NCI-H2029 treated with DMSO at 0.1 percent for 48 hours (cell line): ENCODE measurements around the gene SETD6.
"Not testable (repeated sequence)": the region's sequence is repeated elsewhere in the genome, so short reads cannot be mapped to it uniquely, and the experiment has no call there.

Experiments
- DNase-seq: peaks from one replicate; lab custom pipeline; 2025; lab: John Stamatoyannopoulos, UW

SETD6 gene

GRCh38 chr16:58515125-58515870, at the start of gene SETD6:
Gene SETD6, plus strand, starts transcription at chr16:58515517. Its CDS starts 21 bp downstream, at chr16:58515538.
- no peak for DNase-seq

- DNase-seq = no peak
Measured at GRCh38 chr16:58465817-58466216, 49.5 kb upstream of the SETD6 start.

GRCh38 chr16:58466396-58466795, 48.9 kb upstream of the SETD6 start:
- DNase-seq = no peak

- DNase-seq = no peak
Measured at GRCh38 chr16:58467905-58468304, 47.4 kb upstream of the SETD6 start.

- DNase-seq = no peak
Measured at GRCh38 chr16:58471209-58471975, 43.9 kb upstream of the SETD6 start.

- no peak for DNase-seq
Measured at GRCh38 chr16:58472266-58472665, 43.1 kb upstream of the SETD6 start.

GRCh38 chr16:58472827-58473226, 42.5 kb upstream of the SETD6 start:
- DNase-seq = no peak

- no peak for DNase-seq
Measured at GRCh38 chr16:58474296-58474695, 41.0 kb upstream of the SETD6 start.

- DNase-seq = no peak
Measured at GRCh38 chr16:58475091-58475619, 40.2 kb upstream of the SETD6 start.

- no peak for DNase-seq
Measured at GRCh38 chr16:58476791-58477190, 38.5 kb upstream of the SETD6 start.

GRCh38 chr16:58478427-58478826, 36.9 kb upstream of the SETD6 start:
- DNase-seq = no peak

GRCh38 chr16:58481226-58481869, 34.0 kb upstream of the SETD6 start:
- no peak for DNase-seq

- DNase-seq = no peak
Measured at GRCh38 chr16:58481931-58482330, 33.4 kb upstream of the SETD6 start.

- DNase-seq = no peak
Measured at GRCh38 chr16:58485184-58485887, 30.0 kb upstream of the SETD6 start.

GRCh38 chr16:58487566-58488351, 27.6 kb upstream of the SETD6 start:
- DNase-seq = peak; percentile 14

- no peak for DNase-seq
Measured at GRCh38 chr16:58488531-58488930, 26.8 kb upstream of the SETD6 start.

GRCh38 chr16:58490065-58490464, 25.3 kb upstream of the SETD6 start:
- no peak for DNase-seq

- DNase-seq = not testable (repeated sequence)
Measured at GRCh38 chr16:58490539-58490938, 24.8 kb upstream of the SETD6 start.

- no peak for DNase-seq
Measured at GRCh38 chr16:58492066-58492465, 23.3 kb upstream of the SETD6 start.

GRCh38 chr16:58492735-58493134, 22.6 kb upstream of the SETD6 start:
- DNase-seq = no peak

- DNase-seq = no peak
Measured at GRCh38 chr16:58493756-58494431, 21.4 kb upstream of the SETD6 start.
